Nephron (organoid): ENCODE measurements around the gene NHS.

ENCODE experiments used
- H3K27ac Mint-ChIP-seq, 3 experiments: 2 replicates each; pipeline ENCODE4 v1.8.0; 2020; ENCODE audit warnings: mixed read lengths in 3 of 3, mild to moderate bottlenecking in 2 of 3, moderate library complexity in 1 of 3
- H3K27me3 Mint-ChIP-seq: 2 replicates; pipeline ENCODE4 v1.8.0; 2021; ENCODE audit warnings: low read depth, mild to moderate bottlenecking, moderate library complexity, mixed read lengths
- H3K36me3 Mint-ChIP-seq: 2 replicates; pipeline ENCODE4 v1.8.0; 2020; ENCODE audit warnings: low read depth, mixed read lengths
- H3K4me1 Mint-ChIP-seq: 2 replicates; pipeline ENCODE4 v1.8.0; 2020; ENCODE audit warnings: mixed read lengths
- H3K4me3 Mint-ChIP-seq, 3 experiments: 2 replicates each; pipeline ENCODE4 v1.8.0; 2020; ENCODE audit warnings: mild to moderate bottlenecking in 3 of 3, mixed read lengths in 3 of 3, moderate library complexity in 2 of 3
- H3K9me3 Mint-ChIP-seq: 2 replicates; pipeline ENCODE4 v1.8.0; 2020; ENCODE audit warnings: mixed read lengths
- TF ChIP-seq, protein P1 (sequence below), 3 experiments: fragments of 200-600 bp; sonication (generic); IDR thresholded peaks; one replicate each; pipeline ENCODE4 v1.5.0; 2021; ENCODE audit warnings: antibody characterized with exemption in 3 of 3; ENCODE audit not compliant: unreplicated experiment in 3 of 3

NHS gene

DNA sequence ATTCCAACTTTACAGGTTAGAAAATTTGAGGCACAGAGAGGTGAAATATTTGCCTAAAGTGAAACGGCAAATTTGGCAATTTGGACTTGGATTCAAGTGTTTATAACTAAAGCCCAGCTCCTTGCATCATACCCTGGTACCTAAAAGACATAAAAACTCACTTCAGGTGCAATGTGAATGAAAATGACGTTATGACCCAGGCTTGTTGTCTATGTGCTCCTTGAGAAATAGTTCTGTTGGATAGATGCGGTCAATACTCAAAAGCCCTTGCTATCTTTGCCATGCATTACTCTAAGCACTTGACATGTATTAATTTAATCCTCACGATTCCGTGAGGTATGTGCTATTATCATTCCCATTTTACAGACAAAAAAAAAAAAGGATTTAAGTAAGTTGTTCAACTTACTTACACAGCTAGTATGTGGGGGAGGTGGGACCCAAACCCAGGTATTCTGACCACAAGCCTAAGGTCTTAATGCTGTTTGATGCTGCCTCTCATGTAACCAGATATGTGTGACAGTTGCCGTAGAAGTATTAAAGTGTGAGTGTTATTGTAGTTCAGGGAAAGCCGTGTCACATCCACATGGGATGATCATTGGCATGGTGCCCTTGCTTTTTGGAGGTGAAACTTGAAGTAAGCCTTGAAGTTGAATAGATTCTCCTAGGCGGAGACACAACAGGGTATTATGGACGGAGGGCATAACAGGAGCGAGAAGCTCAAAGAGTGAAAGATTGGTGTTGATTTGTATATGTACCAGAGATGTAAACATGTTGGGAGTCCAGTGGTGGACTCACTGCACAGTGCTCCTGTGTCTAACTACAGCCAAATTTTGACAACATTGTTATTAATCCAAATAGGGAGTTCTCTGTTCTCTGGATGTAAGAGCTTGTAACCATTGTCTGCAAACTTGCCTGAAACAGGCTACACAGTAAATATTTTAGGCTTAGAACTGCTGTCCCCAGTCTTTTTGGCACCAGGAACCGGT lies 365.4 kb downstream of the NHS start:
- TF ChIP-seq, protein P1, sequence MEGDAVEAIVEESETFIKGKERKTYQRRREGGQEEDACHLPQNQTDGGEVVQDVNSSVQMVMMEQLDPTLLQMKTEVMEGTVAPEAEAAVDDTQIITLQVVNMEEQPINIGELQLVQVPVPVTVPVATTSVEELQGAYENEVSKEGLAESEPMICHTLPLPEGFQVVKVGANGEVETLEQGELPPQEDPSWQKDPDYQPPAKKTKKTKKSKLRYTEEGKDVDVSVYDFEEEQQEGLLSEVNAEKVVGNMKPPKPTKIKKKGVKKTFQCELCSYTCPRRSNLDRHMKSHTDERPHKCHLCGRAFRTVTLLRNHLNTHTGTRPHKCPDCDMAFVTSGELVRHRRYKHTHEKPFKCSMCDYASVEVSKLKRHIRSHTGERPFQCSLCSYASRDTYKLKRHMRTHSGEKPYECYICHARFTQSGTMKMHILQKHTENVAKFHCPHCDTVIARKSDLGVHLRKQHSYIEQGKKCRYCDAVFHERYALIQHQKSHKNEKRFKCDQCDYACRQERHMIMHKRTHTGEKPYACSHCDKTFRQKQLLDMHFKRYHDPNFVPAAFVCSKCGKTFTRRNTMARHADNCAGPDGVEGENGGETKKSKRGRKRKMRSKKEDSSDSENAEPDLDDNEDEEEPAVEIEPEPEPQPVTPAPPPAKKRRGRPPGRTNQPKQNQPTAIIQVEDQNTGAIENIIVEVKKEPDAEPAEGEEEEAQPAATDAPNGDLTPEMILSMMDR (IDR thresholded peaks at IDR 0.05; ENCODE audit: unreplicated experiment in 3 of 3): no peak
- no peak overlapping the region for H3K27ac Mint-ChIP-seq
- H3K36me3 Mint-ChIP-seq: no peaks in the 10 kb centered on the region
- H3K4me3 Mint-ChIP-seq: no peak overlapping the region
- H3K4me1 Mint-ChIP-seq: peaks cover 24% of the 10 kb centered on the region
- H3K27me3 Mint-ChIP-seq: no peaks in the 10 kb centered on the region
- H3K9me3 Mint-ChIP-seq: no peaks in the 10 kb centered on the region

GRCh38 chrX:17741123-17741511 lies 366.1 kb downstream of the NHS start:
- H3K9me3 Mint-ChIP-seq: no peaks in the 10 kb centered on the region
- H3K4me1 Mint-ChIP-seq: peaks cover 24% of the 10 kb centered on the region
- no peak overlapping the region for H3K27ac Mint-ChIP-seq
- H3K4me3 Mint-ChIP-seq: no peak overlapping the region
- H3K36me3 Mint-ChIP-seq: no peaks in the 10 kb centered on the region
- TF ChIP-seq, protein P1 (IDR thresholded peaks at IDR 0.05; ENCODE audit: unreplicated experiment in 3 of 3): no peak
- H3K27me3 Mint-ChIP-seq: no peaks in the 10 kb centered on the region

- Mint-ChIP-seq H3K4me1 (peaks cover 11% of the 10 kb centered on the region), H3K27me3 (no peaks in the 10 kb centered on the region), H3K4me3 (no peak overlapping the region), H3K27ac (no peak overlapping the region), H3K36me3 (peaks cover 3% of the 10 kb centered on the region), H3K9me3 (no peaks in the 10 kb centered on the region)
- TF ChIP-seq, protein P1 (IDR thresholded peaks at IDR 0.05; ENCODE audit: unreplicated experiment in 3 of 3): no peak
These were observed 368.9 kb downstream of the NHS start for GRCh38 chrX:17743913-17744312.

GRCh38 chrX:17744896-17745523 lies 370.0 kb downstream of the NHS start:
- Mint-ChIP-seq H3K27me3 (no peaks in the 10 kb centered on the region), H3K27ac (no peak overlapping the region), H3K36me3 (peaks cover 3% of the 10 kb centered on the region), H3K4me1 (peaks cover 6% of the 10 kb centered on the region), H3K9me3 (no peaks in the 10 kb centered on the region), H3K4me3 (no peak overlapping the region)
- TF ChIP-seq, protein P1 (IDR thresholded peaks at IDR 0.05; ENCODE audit: unreplicated experiment in 3 of 3): peak; percentile 44 to 62 (median 50)

DNA sequence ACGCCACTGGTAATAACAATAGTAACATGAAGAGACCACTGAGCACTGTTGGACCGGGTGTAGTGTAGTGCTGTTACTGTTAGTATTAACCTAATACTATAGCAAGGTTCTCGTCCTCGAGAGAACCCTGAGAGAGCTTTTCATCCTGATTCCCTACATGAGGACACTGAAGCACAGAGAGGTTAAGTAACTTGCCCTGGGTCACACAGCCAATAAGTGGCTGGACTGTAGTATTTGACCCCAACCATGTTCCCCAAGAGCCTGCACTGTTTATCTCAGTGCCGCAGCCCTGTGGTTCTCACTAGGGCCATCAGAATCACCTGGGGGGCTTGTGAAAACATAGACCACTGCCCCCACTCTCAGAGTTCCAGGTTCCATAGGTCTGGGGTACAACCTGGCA lies 372.7 kb downstream of the NHS start:
- no peak overlapping the region for H3K4me3 Mint-ChIP-seq
- H3K27ac Mint-ChIP-seq: no peak overlapping the region
- no peaks in the 10 kb centered on the region for H3K4me1 Mint-ChIP-seq
- H3K9me3 Mint-ChIP-seq: no peaks in the 10 kb centered on the region
- H3K27me3 Mint-ChIP-seq: no peaks in the 10 kb centered on the region
- TF ChIP-seq, protein P1 (IDR thresholded peaks at IDR 0.05; ENCODE audit: unreplicated experiment in 3 of 3): no peak
- peaks cover 12% of the 10 kb centered on the region for H3K36me3 Mint-ChIP-seq
